Measurements from ENCODE around the gene DIO3.

GRCh38 chr14:101556566-101557320 is 4.6 kb upstream of the DIO3 start:
- TF ChIP-seq CTCF (IDR thresholded peaks at IDR 0.05; ENCODE audit: low read depth, low read length, poor library complexity, severe bottlenecking) = no peak
- no peak for TF ChIP-seq EZH2phosphoT487 (IDR thresholded peaks at IDR 0.05; ENCODE audit: borderline replicate concordance, low read length)
